ENCODE results near the gene EGFLAM. TPM values are rescaled to one million over a fixed set of nuclear protein-coding genes. Genes with fewer than 3 reads are reported as not detected.

Gene EGFLAM
- total RNA-seq, 1 experiment from 2014 or later: 9.3 TPM

DNA sequence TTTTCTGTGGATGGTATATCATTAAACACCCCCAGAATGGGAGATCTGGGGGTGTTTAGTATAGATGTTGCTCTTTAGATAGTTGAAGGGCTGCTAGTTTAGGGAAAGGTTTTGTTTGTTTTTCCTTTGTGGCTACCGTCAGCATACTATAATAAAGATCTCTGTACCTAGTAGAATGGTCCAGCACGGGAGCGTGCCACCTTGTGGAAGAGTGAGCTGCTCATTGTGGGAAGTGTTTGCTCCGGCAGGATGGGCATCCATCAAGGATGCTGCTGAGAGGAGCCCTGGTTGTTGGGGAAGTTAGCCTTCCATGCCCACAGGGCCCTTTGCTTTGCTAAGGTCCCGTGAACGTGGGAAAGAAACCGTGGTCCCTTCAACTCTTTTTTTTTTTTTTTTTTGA is 185.0 kb downstream of the EGFLAM start:
- peaks cover 2% of the 10 kb centered on the region for H3K36me3 Mint-ChIP-seq (ENCODE audit: insufficient read depth, unreplicated experiment)
- ChIA-PET CTCF (interaction anchor here (0.6 to 7.8 kb wide), 12 partner anchors 22 to 479 kb away, joined by 3 to 250 read pairs (median 5); no protein-coding TSS in a partner anchor), POLR2A (interaction anchor here (0.6 to 1.6 kb wide), 4 partner anchors 107 to 365 kb away, joined by 3 to 4 read pairs (median 3); no protein-coding TSS in a partner anchor)
- intact Hi-C loops (cut with micrococcal nuclease): no loop called here
- peaks cover 16% of the 10 kb centered on the region for H3K4me1 Mint-ChIP-seq (ENCODE audit: insufficient read depth, unreplicated experiment)
- no peaks in the 10 kb centered on the region for H3K27me3 Mint-ChIP-seq (ENCODE audit: insufficient read depth, unreplicated experiment)
- H3K9me3 Mint-ChIP-seq (ENCODE audit: unreplicated experiment): no peaks in the 10 kb centered on the region
- no TSS peak for BruUV-seq (replicated peaks)
- no peak for DNase-seq (ENCODE audit: unreplicated experiment)
- no peak overlapping the region for H3K27ac Mint-ChIP-seq (ENCODE audit: low read depth, unreplicated experiment)
- TF ChIP-seq, protein P1, sequence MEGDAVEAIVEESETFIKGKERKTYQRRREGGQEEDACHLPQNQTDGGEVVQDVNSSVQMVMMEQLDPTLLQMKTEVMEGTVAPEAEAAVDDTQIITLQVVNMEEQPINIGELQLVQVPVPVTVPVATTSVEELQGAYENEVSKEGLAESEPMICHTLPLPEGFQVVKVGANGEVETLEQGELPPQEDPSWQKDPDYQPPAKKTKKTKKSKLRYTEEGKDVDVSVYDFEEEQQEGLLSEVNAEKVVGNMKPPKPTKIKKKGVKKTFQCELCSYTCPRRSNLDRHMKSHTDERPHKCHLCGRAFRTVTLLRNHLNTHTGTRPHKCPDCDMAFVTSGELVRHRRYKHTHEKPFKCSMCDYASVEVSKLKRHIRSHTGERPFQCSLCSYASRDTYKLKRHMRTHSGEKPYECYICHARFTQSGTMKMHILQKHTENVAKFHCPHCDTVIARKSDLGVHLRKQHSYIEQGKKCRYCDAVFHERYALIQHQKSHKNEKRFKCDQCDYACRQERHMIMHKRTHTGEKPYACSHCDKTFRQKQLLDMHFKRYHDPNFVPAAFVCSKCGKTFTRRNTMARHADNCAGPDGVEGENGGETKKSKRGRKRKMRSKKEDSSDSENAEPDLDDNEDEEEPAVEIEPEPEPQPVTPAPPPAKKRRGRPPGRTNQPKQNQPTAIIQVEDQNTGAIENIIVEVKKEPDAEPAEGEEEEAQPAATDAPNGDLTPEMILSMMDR (IDR thresholded peaks at IDR 0.05; ENCODE audit: unreplicated experiment): no peak
- no peak overlapping the region for H3K4me3 Mint-ChIP-seq (ENCODE audit: unreplicated experiment)

DNA sequence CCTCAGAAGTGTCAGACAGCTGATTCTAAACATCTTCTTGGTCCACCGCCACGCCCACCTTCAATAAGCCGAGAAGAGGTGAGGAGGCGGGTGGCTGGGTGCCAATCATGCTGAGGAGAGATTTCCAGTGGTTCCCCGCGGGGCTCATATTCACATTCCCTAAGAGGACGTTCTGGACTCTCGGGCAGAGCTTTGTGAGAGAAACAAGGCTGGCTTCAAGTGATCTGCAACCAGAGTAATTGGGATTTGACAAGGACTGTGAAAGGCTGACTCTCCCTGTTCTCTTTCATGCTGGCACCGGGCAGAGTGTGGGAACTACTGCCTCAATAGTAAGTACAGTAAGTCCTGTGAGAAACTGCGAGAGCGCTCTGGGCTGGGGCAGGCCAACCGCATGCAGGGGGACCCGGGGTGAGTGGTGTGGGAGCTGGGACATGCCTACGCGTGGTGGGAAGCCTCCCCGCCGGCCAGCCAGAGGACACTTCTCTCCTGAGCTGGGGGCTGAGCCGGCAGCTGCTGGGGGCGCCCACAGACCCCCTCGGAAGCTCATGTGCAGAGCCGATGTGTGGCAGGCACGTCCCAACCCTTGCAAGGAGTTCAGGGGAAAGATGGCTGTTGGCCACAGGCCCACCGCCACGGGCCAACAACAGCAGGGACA is 187.1 kb downstream of the EGFLAM start:
- H3K4me3 Mint-ChIP-seq (ENCODE audit: unreplicated experiment): peak overlapping the region; percentile 88
- no peaks in the 10 kb centered on the region for H3K27me3 Mint-ChIP-seq (ENCODE audit: insufficient read depth, unreplicated experiment)
- peaks cover 16% of the 10 kb centered on the region for H3K36me3 Mint-ChIP-seq (ENCODE audit: insufficient read depth, unreplicated experiment)
- peak overlapping the region; percentile 94 for H3K27ac Mint-ChIP-seq (ENCODE audit: low read depth, unreplicated experiment)
- CTCF ChIA-PET: interaction anchor here (0.6 to 7.8 kb wide), 20 partner anchors 8 to 477 kb away, joined by 3 to 250 read pairs (median 4); no protein-coding TSS in a partner anchor
- H3K9me3 Mint-ChIP-seq (ENCODE audit: unreplicated experiment): no peaks in the 10 kb centered on the region
- TF ChIP-seq, protein P1 (IDR thresholded peaks at IDR 0.05; ENCODE audit: unreplicated experiment): no peak
- peak; percentile 89 for DNase-seq (ENCODE audit: unreplicated experiment)
- POLR2A ChIA-PET: interaction anchor here (0.6 to 3.7 kb wide), 18 partner anchors 11 to 456 kb away, joined by 3 to 18 read pairs (median 4); partner anchors contain the start of genes LIFR and OSMR
- H3K4me1 Mint-ChIP-seq (ENCODE audit: insufficient read depth, unreplicated experiment): peaks cover 16% of the 10 kb centered on the region
- intact Hi-C loops (cut with micrococcal nuclease): loop anchor here (1.0 to 5.0 kb wide), 4 partner anchors 70 to 365 kb away; no protein-coding TSS in a partner anchor
- BruUV-seq (replicated peaks): TSS peak; percentile 66

DNA sequence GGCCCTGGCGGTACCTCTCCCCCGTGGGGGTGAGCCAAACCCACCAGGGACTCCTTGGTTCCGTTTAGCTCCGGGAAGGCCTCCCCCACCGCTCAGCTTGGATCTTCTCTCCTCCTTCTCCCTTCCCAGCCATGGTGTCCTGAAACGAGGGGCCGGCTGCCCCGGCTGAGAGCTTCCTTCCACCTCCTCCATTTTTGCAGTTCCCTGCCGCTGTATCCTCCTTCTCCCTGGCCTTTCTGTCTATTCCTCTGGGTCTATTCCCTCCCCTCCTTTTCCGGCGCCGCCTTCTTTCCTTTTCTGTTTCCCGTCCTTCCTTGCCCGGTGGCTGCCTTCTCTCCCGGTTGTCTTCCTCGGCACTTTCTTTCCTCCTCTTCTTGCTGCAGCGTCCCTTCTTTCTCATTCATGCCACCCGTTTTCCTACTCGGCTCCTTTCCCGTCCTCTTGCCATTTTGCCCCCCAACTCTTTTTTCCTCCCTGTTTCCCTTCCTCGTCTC is 187.7 kb downstream of the EGFLAM start:
- TF ChIP-seq, protein P1 (IDR thresholded peaks at IDR 0.05; ENCODE audit: unreplicated experiment): no peak
- intact Hi-C loops (cut with micrococcal nuclease): loop anchor here (1.0 to 5.0 kb wide), 3 partner anchors 69 to 221 kb away; no protein-coding TSS in a partner anchor
- Mint-ChIP-seq H3K4me1 (ENCODE audit: insufficient read depth, unreplicated experiment) (peaks cover 16% of the 10 kb centered on the region), H3K36me3 (ENCODE audit: insufficient read depth, unreplicated experiment) (peaks cover 17% of the 10 kb centered on the region), H3K27ac (ENCODE audit: low read depth, unreplicated experiment) (peak overlapping the region; percentile 94), H3K9me3 (ENCODE audit: unreplicated experiment) (no peaks in the 10 kb centered on the region), H3K4me3 (ENCODE audit: unreplicated experiment) (peak overlapping the region; percentile 88), H3K27me3 (ENCODE audit: insufficient read depth, unreplicated experiment) (no peaks in the 10 kb centered on the region)
- peak; percentile 66 for DNase-seq (ENCODE audit: unreplicated experiment)
- BruUV-seq (replicated peaks): no TSS peak
- ChIA-PET CTCF (interaction anchor here (0.6 to 7.8 kb wide), 17 partner anchors 10 to 476 kb away, joined by 3 to 250 read pairs (median 5); no protein-coding TSS in a partner anchor), POLR2A (interaction anchor here (0.6 to 3.7 kb wide), 14 partner anchors 10 to 456 kb away, joined by 3 to 18 read pairs (median 6); partner anchors contain the start of genes LIFR and OSMR)

DNA sequence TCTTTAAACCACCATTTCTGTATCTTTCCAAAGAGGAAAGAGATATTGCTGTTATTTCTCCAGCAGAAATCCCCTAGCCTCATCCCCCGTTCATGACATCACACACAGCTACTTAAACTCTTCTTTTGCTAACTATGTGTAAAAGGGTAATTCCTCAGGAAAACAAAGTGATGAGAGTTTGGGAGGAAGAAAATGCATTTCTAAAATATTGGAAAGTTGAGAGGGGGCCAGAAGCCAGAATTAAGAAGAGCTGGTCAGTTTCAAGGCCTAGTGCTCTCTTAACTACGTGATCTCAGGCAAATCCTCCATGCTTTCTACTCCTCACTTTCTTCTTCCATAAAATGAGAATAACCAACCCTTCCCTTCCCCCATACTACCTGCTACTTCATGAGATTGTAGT is 188.7 kb downstream of the EGFLAM start:
- Mint-ChIP-seq H3K27ac (ENCODE audit: low read depth, unreplicated experiment) (no peak overlapping the region), H3K36me3 (ENCODE audit: insufficient read depth, unreplicated experiment) (peaks cover 23% of the 10 kb centered on the region), H3K9me3 (ENCODE audit: unreplicated experiment) (no peaks in the 10 kb centered on the region), H3K27me3 (ENCODE audit: insufficient read depth, unreplicated experiment) (no peaks in the 10 kb centered on the region), H3K4me1 (ENCODE audit: insufficient read depth, unreplicated experiment) (peaks cover 16% of the 10 kb centered on the region), H3K4me3 (ENCODE audit: unreplicated experiment) (peak overlapping the region; percentile 88)
- intact Hi-C loops (cut with micrococcal nuclease): loop anchor here (5.0 kb wide), 1 partner anchor 90 kb away; no protein-coding TSS in a partner anchor
- BruUV-seq (replicated peaks): no TSS peak
- no peak for DNase-seq (ENCODE audit: unreplicated experiment)
- POLR2A ChIA-PET: interaction anchor here (0.6 to 3.7 kb wide), 6 partner anchors 9 to 702 kb away, joined by 3 to 13 read pairs (median 6); partner anchors contain the start of gene LIFR
- TF ChIP-seq, protein P1 (IDR thresholded peaks at IDR 0.05; ENCODE audit: unreplicated experiment): no peak
- CTCF ChIA-PET: interaction anchor here (0.6 to 2.7 kb wide), 10 partner anchors 15 to 362 kb away, joined by 3 to 14 read pairs (median 4); no protein-coding TSS in a partner anchor

Data from MCF 10A (cell line).